Measurements from ENCODE around the gene ANKRD17. TPM values are rescaled to one million over a fixed set of nuclear protein-coding genes. Genes with fewer than 3 reads are reported as not detected.

The ANKRD17 gene
- polyA plus RNA-seq, 1 of the 3 experiments (the other 2 are of a cell fraction): 25.6 TPM

- TF ChIP-seq, protein P1, sequence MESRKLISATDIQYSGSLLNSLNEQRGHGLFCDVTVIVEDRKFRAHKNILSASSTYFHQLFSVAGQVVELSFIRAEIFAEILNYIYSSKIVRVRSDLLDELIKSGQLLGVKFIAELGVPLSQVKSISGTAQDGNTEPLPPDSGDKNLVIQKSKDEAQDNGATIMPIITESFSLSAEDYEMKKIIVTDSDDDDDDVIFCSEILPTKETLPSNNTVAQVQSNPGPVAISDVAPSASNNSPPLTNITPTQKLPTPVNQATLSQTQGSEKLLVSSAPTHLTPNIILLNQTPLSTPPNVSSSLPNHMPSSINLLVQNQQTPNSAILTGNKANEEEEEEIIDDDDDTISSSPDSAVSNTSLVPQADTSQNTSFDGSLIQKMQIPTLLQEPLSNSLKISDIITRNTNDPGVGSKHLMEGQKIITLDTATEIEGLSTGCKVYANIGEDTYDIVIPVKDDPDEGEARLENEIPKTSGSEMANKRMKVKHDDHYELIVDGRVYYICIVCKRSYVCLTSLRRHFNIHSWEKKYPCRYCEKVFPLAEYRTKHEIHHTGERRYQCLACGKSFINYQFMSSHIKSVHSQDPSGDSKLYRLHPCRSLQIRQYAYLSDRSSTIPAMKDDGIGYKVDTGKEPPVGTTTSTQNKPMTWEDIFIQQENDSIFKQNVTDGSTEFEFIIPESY (IDR thresholded peaks at IDR 0.05; ENCODE audit: borderline replicate concordance, low read depth): no peak
- no peak for TF ChIP-seq NFIC (IDR thresholded peaks at IDR 0.05; ENCODE audit: borderline replicate concordance)
- no peak for TF ChIP-seq TAF1 (IDR thresholded peaks at IDR 0.05; ENCODE audit: borderline replicate concordance, low read depth, low read length)
- TF ChIP-seq REST (IDR thresholded peaks at IDR 0.05; ENCODE audit: low read depth, low read length): no peak
Measured at GRCh38 chr4:73066928-73067327, 191.7 kb downstream of the ANKRD17 start (continued).

DNA sequence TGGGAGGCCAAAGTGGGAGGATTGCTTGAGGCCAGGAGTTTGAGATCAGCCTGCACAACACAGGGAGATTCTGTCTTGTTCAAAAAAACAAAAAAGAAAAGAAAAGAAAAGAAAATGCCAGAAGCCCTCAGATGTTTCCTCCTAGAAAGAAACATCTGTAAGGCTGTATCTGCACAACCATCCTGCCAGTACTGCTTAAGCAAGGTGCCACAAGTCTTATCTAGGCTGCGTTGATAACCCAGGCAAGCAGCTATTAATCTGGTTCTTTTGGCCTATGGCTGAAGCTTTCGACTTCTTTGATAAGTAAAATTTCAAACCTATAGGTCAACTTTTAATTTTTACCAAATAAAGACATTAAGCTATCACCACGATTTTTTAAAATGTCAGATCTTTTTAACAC is 192.2 kb downstream of the ANKRD17 start:
- 95% methylated on average over 3 of the region's 3 CpGs for WGBS (ENCODE audit: low lambda C conversion rate)
- TF ChIP-seq YY1 (IDR thresholded peaks at IDR 0.05; ENCODE audit: low read depth) (no peak), EZH2phosphoT487 (IDR thresholded peaks at IDR 0.05; ENCODE audit: borderline replicate concordance, low read depth) (no peak), POLR2AphosphoS5 (IDR thresholded peaks at IDR 0.05; ENCODE audit: low read depth, low read length) (no peak), FOSL2 (IDR thresholded peaks at IDR 0.05; ENCODE audit: borderline replicate concordance, low read depth) (no peak), CTCF (IDR thresholded peaks at IDR 0.05) (no peak), CHD2 (IDR thresholded peaks at IDR 0.05; ENCODE audit: low read length, partially characterized antibody) (no peak), REST (IDR thresholded peaks at IDR 0.05; ENCODE audit: low read depth, low read length) (no peak)
- TF ChIP-seq, protein P1 (IDR thresholded peaks at IDR 0.05; ENCODE audit: borderline replicate concordance, low read depth): no peak
- TF ChIP-seq, protein P2, sequence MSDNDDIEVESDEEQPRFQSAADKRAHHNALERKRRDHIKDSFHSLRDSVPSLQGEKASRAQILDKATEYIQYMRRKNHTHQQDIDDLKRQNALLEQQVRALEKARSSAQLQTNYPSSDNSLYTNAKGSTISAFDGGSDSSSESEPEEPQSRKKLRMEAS (IDR thresholded peaks at IDR 0.05; ENCODE audit: low read depth): no peak
- TF ChIP-seq, protein P3, sequence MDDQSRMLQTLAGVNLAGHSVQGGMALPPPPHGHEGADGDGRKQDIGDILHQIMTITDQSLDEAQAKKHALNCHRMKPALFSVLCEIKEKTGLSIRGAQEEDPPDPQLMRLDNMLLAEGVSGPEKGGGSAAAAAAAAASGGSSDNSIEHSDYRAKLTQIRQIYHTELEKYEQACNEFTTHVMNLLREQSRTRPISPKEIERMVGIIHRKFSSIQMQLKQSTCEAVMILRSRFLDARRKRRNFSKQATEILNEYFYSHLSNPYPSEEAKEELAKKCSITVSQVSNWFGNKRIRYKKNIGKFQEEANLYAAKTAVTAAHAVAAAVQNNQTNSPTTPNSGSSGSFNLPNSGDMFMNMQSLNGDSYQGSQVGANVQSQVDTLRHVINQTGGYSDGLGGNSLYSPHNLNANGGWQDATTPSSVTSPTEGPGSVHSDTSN (IDR thresholded peaks at IDR 0.05): no peak
- no peaks in the 10 kb centered on the region for H3K9me3 ChIP-seq
- no peak overlapping the region for H3K4me3 ChIP-seq (ENCODE audit: low read depth in 2 of 2, low read length in 1 of 2)
- H3K9me2 ChIP-seq: no peaks in the 10 kb centered on the region
- no peaks in the 10 kb centered on the region for H3K27me3 ChIP-seq (ENCODE audit: insufficient read depth)
- CTCF ChIA-PET: interaction anchor here (1.2 kb wide), 1 partner anchor 9 kb away, joined by 4 read pairs; no protein-coding TSS in a partner anchor
- H3F3A ChIP-seq (replicated peaks; ENCODE audit: insufficient read depth): peaks cover 21% of the 10 kb centered on the region
- H4K20me1 ChIP-seq (ENCODE audit: insufficient read depth): no peaks in the 10 kb centered on the region
- H2AFZ ChIP-seq (ENCODE audit: low read depth): no peak overlapping the region
- H3K27ac ChIP-seq (ENCODE audit: low read depth in 2 of 2, low read length in 1 of 2): no peak overlapping the region
- POLR2A ChIA-PET: no interaction called here
- H3K79me2 ChIP-seq (ENCODE audit: insufficient read depth): peaks cover 48% of the 10 kb centered on the region
- H3K4me2 ChIP-seq: no peak overlapping the region
- no peak for DNase-seq
- peaks cover 0 to 4% of the 10 kb centered on the region in 2 experiments; a peak in 2 of 4 replicates for H3K4me1 ChIP-seq (ENCODE audit: control insufficient read depth in 1 of 2, insufficient read depth in 2 of 2, low read depth in 1 of 2, low read length in 1 of 2)
- peaks cover 20 to 23% of the 10 kb centered on the region in 2 experiments for H3K36me3 ChIP-seq (replicated peaks in 1 of 2; ENCODE audit: control insufficient read depth in 1 of 2, insufficient read depth in 2 of 2, low read length in 1 of 2)
- no peak overlapping the region for H3K9ac ChIP-seq

Measured in SK-N-SH (cell line).